IMR-90 (cell line): ENCODE data around the gene CRABP1. TPM values are rescaled to one million over a fixed set of nuclear protein-coding genes. Genes with fewer than 3 reads are reported as not detected.

Experiments
- ATAC-seq: fragments of 200-7000 bp; cut with Tn5 transposase; 2 replicates; pipeline ENCODE4 v1.9.1; 2020; ENCODE audit warnings: low read depth, mild to moderate bottlenecking, moderate library complexity
- BruUV-seq: library from RNA; stranded (reverse); fragments of 400-500 nt; replicated peaks from 2 replicates; lab custom pipeline; 2021; lab: Mats Ljungman, UMichigan
- CTCF ChIA-PET: fragments of 300-600 bp; formaldehyde crosslinking; extraction: SDS; loops from one replicate; lab custom pipeline; 2021; ENCODE audit warnings: antibody characterized with exemption; lab: Yijun Ruan, JAX
- POLR2A ChIA-PET: fragments of 300-600 bp; sonication (Branson Sonifier 250); formaldehyde crosslinking; loops from one replicate; lab custom pipeline; 2022; ENCODE audit warnings: antibody characterized with exemption; ENCODE audit not compliant: unreplicated experiment; lab: Charles Lee
- DNase-seq: peaks from one replicate; pipeline ENCODE4 v3.0.0; 2013
- H2AFZ ChIP-seq: replicated peaks from 2 replicates; pipeline ENCODE3; 2013; ENCODE audit warnings: low read length, mild to moderate bottlenecking; ENCODE audit not compliant: poor library complexity
- H2AK5ac ChIP-seq: 2 replicates; pipeline ENCODE4 v1.6.1; 2013; ENCODE audit warnings: low read depth, low read length, inconsistent platforms
- H2AK9ac ChIP-seq: replicated peaks from 2 replicates; pipeline ENCODE3; 2013; ENCODE audit warnings: mild to moderate bottlenecking, low read depth, low read length, moderate library complexity; ENCODE audit not compliant: poor library complexity
- H2BK120ac ChIP-seq: 2 replicates; pipeline ENCODE4 v1.6.1; 2013; ENCODE audit warnings: low read depth, low read length, inconsistent platforms
- H2BK15ac ChIP-seq: 3 replicates; pipeline ENCODE4 v1.6.1; 2013; ENCODE audit warnings: low read depth, low read length, inconsistent platforms
- H2BK20ac ChIP-seq: 2 replicates; pipeline ENCODE4 v1.6.1; 2013; ENCODE audit warnings: low read depth, mild to moderate bottlenecking, inconsistent platforms, low read length, moderate library complexity
- H2BK5ac ChIP-seq: 2 replicates; pipeline ENCODE4 v1.6.1; 2013; ENCODE audit warnings: mild to moderate bottlenecking, low read depth, low read length, inconsistent platforms; ENCODE audit not compliant: poor library complexity, severe bottlenecking
- H3K14ac ChIP-seq: replicated peaks from 2 replicates; pipeline ENCODE4 v1.6.1; 2013; ENCODE audit warnings: low read depth, low read length, inconsistent platforms
- H3K18ac ChIP-seq: 2 replicates; pipeline ENCODE4 v1.6.1; 2013; ENCODE audit warnings: low read depth, low read length, control low read depth
- H3K23ac ChIP-seq: 2 replicates; pipeline ENCODE4 v1.6.1; 2013; ENCODE audit warnings: low read depth, low read length, inconsistent platforms
- H3K27ac ChIP-seq: 2 replicates; pipeline ENCODE4 v1.5.1; 2013; ENCODE audit warnings: mild to moderate bottlenecking, control low read depth, low read length; ENCODE audit not compliant: insufficient read depth
- H3K27me3 ChIP-seq: 2 replicates; pipeline ENCODE4 v1.6.1; 2013; ENCODE audit warnings: low read length; ENCODE audit not compliant: control insufficient read depth, insufficient read depth
- H3K36me3 ChIP-seq: 2 replicates; pipeline ENCODE4 v1.6.1; 2013; ENCODE audit warnings: low read length, mixed read lengths; ENCODE audit not compliant: control insufficient read depth, insufficient read depth
- H3K4ac ChIP-seq: 2 replicates; pipeline ENCODE4 v1.6.1; 2013; ENCODE audit warnings: low read depth, low read length, inconsistent platforms
- H3K4me1 ChIP-seq: 2 replicates; pipeline ENCODE4 v1.6.1; 2013; ENCODE audit warnings: low read length, mixed read lengths; ENCODE audit not compliant: control insufficient read depth, insufficient read depth
- H3K4me2 ChIP-seq: 2 replicates; pipeline ENCODE4 v1.6.1; 2013; ENCODE audit warnings: low read depth, mild to moderate bottlenecking, control low read depth, low read length, moderate library complexity
- H3K4me3 ChIP-seq: 2 replicates; pipeline ENCODE4 v1.5.1; 2013; ENCODE audit warnings: low read depth, mild to moderate bottlenecking, control low read depth, low read length, moderate library complexity; ENCODE audit not compliant: insufficient read depth
- H3K56ac ChIP-seq: 2 replicates; pipeline ENCODE4 v1.6.1; 2013; ENCODE audit warnings: low read length, inconsistent platforms; ENCODE audit not compliant: insufficient read depth; ENCODE audit errors: extremely low read depth
- H3K79me1 ChIP-seq, 2 experiments: 2 replicates each; pipeline ENCODE4 v1.6.1; 2013; ENCODE audit warnings: low read length in 2 of 2, inconsistent platforms in 1 of 2, low read depth in 1 of 2
- H3K9ac ChIP-seq: 2 replicates; pipeline ENCODE4 v1.6.1; 2013; ENCODE audit warnings: low read depth, low read length, control low read depth
- H3K9me1 ChIP-seq: 2 replicates; pipeline ENCODE4 v1.6.1; 2013; ENCODE audit warnings: low read length, inconsistent platforms; ENCODE audit not compliant: insufficient read depth
- H3K9me3 ChIP-seq: 2 replicates; pipeline ENCODE4 v1.6.1; 2013; ENCODE audit warnings: low read length; ENCODE audit not compliant: control insufficient read depth, insufficient read depth
- H4K20me1 ChIP-seq: 2 replicates; pipeline ENCODE4 v1.6.1; 2013; ENCODE audit warnings: low read length, inconsistent platforms; ENCODE audit not compliant: insufficient read depth
- H4K5ac ChIP-seq: 2 replicates; pipeline ENCODE4 v1.6.1; 2013; ENCODE audit warnings: mild to moderate bottlenecking, low read depth, low read length, control low read depth
- H4K8ac ChIP-seq, 2 experiments: 2 replicates each; pipeline ENCODE4 v1.6.1; 2013; ENCODE audit warnings: low read depth in 2 of 2, low read length in 2 of 2, control low read depth in 1 of 2, inconsistent platforms in 1 of 2
- H4K91ac ChIP-seq: 2 replicates; pipeline ENCODE4 v1.6.1; 2013; ENCODE audit warnings: low read depth, low read length, inconsistent platforms; ENCODE audit not compliant: insufficient read depth
- BHLHE40 ChIP-seq: fragments of 150-350 bp; IDR thresholded peaks from 2 replicates; pipeline ENCODE4 v1.6.1; 2016; ENCODE audit warnings: mild to moderate bottlenecking, low read depth, low read length
- MXI1 ChIP-seq: IDR thresholded peaks from 2 replicates; pipeline ENCODE4 v1.6.1; 2012; ENCODE audit warnings: low read depth, mild to moderate bottlenecking, low read length, moderate library complexity, borderline replicate concordance
- RFX5 ChIP-seq: IDR thresholded peaks from 2 replicates; pipeline ENCODE4 v1.8.0; 2012; ENCODE audit warnings: low read depth, mild to moderate bottlenecking, low read length, moderate library complexity
- WGBS, 2 experiments: methylation state at CpG; one replicate each; pipeline versions ENCODE4 v1.1.5 to v1.1.7; 2013; ENCODE audit warnings: missing lambda C conversion rate in 2 of 2; ENCODE audit not compliant: insufficient read length in 1 of 2; ENCODE audit errors: extremely low coverage in 2 of 2; 5-methylcytosine and 5-hydroxymethylcytosine counted together
- dilution Hi-C: fragments of 300-500 bp; cut with HindIII; formaldehyde crosslinking; loops from one replicate; pipeline ENCODE4 v1.14.3; 2018; ENCODE audit warnings: low sequenced_read_pairs; ENCODE audit not compliant: unreplicated experiment
- in situ Hi-C: fragments of 300-500 bp; cut with MboI; formaldehyde crosslinking; loops from 3 replicates; pipeline ENCODE4 v1.14.3; 2019; ENCODE audit warnings: low sequenced_read_pairs, inconsistent platforms, mixed read lengths
- intact Hi-C: fragments of 100-400 bp; cut with micrococcal nuclease; formaldehyde crosslinking; loops from 2 replicates; pipeline ENCODE4 v1.10.0; 2022
- polyA plus RNA-seq, 3 experiments: library from polyadenylated mRNA; depleted of rRNA; stranded (reverse); fragments of >200 nt; gene quantifications; 2 replicates each; pipeline ENCODE4 v1.2.3, GENCODE V29; 2012; ENCODE audit warnings: low replicate concordance in 1 of 3
- total RNA-seq: library from RNA; depleted of rRNA; stranded (reverse); fragments of >200 nt; gene quantifications from 2 replicates; pipeline ENCODE4 v1.2.3, GENCODE V29; 2012

Gene CRABP1
- total and polyA plus RNA-seq, 2 of the 4 experiments (the other 2 are of a cell fraction) = not detected

DNA sequence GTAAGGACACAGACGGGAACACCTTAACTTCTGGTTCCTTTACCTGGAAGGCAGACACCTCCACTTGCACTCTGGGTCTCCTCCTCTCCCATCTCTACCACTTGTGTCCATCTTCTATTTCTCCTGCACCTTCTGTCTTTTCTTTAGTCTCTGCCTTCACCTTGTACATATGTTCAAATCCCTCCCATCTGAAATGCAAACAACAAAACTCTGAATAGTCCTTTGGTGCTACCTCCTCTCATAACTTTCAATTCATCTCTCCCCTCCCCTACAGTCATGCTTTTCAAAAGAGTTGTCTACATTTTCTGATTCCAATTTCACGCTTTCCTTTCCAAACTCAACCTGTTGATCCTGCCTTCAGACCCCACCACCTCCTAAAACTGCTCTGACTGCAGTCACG lies 5.3 kb upstream of the CRABP1 start:
- H3K4me3 ChIP-seq = no peak overlapping the region
- dilution Hi-C loops (no loop called here), in situ Hi-C loops (no loop called here), intact Hi-C loops (no loop called here)
- no peaks in the 10 kb centered on the region for H3K4me1 ChIP-seq
- H3K27me3 ChIP-seq = peaks cover 45% of the 10 kb centered on the region
- H4K91ac ChIP-seq = no peak overlapping the region
- H3K9me3 ChIP-seq = no peaks in the 10 kb centered on the region
- WGBS, 2 experiments = 100% methylated on average over 1 of the region's 3 CpGs; no CpG with 5 or more reads in 1 of the 2 experiments
- no peak overlapping the region for H4K8ac ChIP-seq
- no TSS peak for BruUV-seq
- DNase-seq (no peak), ATAC-seq (no peak)
- no peaks in the 10 kb centered on the region for H4K20me1 ChIP-seq
- H3K27ac ChIP-seq = no peak overlapping the region
- no peak overlapping the region for H3K9ac ChIP-seq
- no peak overlapping the region for H2AK5ac ChIP-seq
- no peak overlapping the region for H2AFZ ChIP-seq
- no peak overlapping the region for H2BK20ac ChIP-seq
- ChIA-PET POLR2A (no interaction called here), CTCF (no interaction called here)
- H2AK9ac ChIP-seq = no peak overlapping the region
- no peak overlapping the region for H4K5ac ChIP-seq
- H2BK15ac ChIP-seq = no peak overlapping the region
- no peaks in the 10 kb centered on the region for H3K79me1 ChIP-seq
- H3K4me2 ChIP-seq = no peak overlapping the region
- H3K9me1 ChIP-seq = no peaks in the 10 kb centered on the region
- no peak overlapping the region for H2BK5ac ChIP-seq
- no peak overlapping the region for H3K14ac ChIP-seq
- H3K18ac ChIP-seq = no peak overlapping the region
- no peak overlapping the region for H3K23ac ChIP-seq
- TF ChIP-seq BHLHE40 (no peak), RFX5 (no peak), MXI1 (no peak)
- no peaks in the 10 kb centered on the region for H3K36me3 ChIP-seq
- no peak overlapping the region for H3K4ac ChIP-seq
- no peak overlapping the region for H2BK120ac ChIP-seq
- H3K56ac ChIP-seq = no peak overlapping the region
